Measurements from ENCODE around the gene TP53INP2. TPM values are rescaled to one million over a fixed set of nuclear protein-coding genes. Genes with fewer than 3 reads are reported as not detected.
A peak's percentile ranks its signal among the peaks of the same experiment; 100 is the strongest.

The TP53INP2 gene
- total and polyA plus RNA-seq, 2 of the 8 experiments (the other 6 are each of a cell fraction or from before 2014, with no cell fraction given): 2.4 to 4.8 TPM

DNA sequence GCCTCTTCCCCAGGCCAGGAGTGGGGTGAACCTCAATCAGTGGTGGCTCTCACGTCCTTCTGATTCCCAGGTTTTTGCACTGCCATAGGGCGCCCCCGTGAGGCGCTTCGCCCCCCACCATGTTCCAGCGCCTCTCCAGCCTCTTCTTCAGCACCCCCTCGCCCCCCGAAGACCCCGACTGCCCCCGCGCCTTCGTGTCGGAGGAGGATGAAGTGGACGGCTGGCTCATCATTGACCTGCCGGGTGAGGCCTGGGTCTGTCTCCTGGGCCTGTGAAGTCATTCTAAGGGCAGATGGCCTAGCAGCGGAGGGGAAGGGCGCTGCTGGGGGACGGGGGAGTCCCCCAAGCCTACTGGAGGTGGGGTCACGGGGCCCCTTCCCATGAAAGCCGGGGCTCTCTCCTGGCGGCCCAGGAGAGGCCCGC lies 4.5 kb downstream of the TP53INP2 start:
- CTCF ChIA-PET (ENCODE audit: partially characterized antibody): interaction anchor here (0.6 to 6.5 kb wide), 19 partner anchors 11 to 396 kb away, joined by 3 to 48 read pairs (median 4); partner anchors contain the start of gene PIGU
- no peak overlapping the region for H3K14ac ChIP-seq (ENCODE audit: insufficient read length)
- H3K23me2 ChIP-seq (ENCODE audit: low read depth, low read length): peaks cover 14% of the 10 kb centered on the region; the same call in 1 of the 2 replicates
- no peak overlapping the region for H2AFZ ChIP-seq (ENCODE audit: low read length)
- H3K4me3 ChIP-seq (ENCODE audit: extremely low read depth in 1 of 4, insufficient read depth in 2 of 4, low read depth in 3 of 4, low read length in 4 of 4): peak overlapping the region; percentile 58 to 92 (median 68)
- POLR2A ChIA-PET (ENCODE audit: partially characterized antibody): interaction anchor here (0.8 to 1.7 kb wide), 2 partner anchors 55 to 150 kb away, joined by 3 to 7 read pairs; partner anchors contain the start of gene MAP1LC3A
- H2BK20ac ChIP-seq (ENCODE audit: low read length): no peak overlapping the region
- peak overlapping the region; percentile 80 to 91 for H3K4me2 ChIP-seq (ENCODE audit: insufficient read depth in 1 of 2, low read depth in 2 of 2, low read length in 2 of 2)
- no peak overlapping the region for H2BK12ac ChIP-seq (ENCODE audit: low read depth, low read length)
- 0 out of 4 replicates have a peak, but pooled peaks of 1 of the 2 experiments have one; percentile 8 for TF ChIP-seq SIN3A (conservative IDR thresholded peaks at IDR 0.05 in 1 of 2, IDR thresholded peaks at IDR 0.05 in 1 of 2; ENCODE audit: low read depth in 1 of 2, low read length in 2 of 2)
- peak; percentile 63; the same call in 1 of the 2 replicates for TF ChIP-seq KDM5A (IDR thresholded peaks at IDR 0.05; ENCODE audit: low read length)
- peak; percentile 76 to 77 for TF ChIP-seq RAD21 (IDR thresholded peaks at IDR 0.05 in 1 of 2, conservative IDR thresholded peaks at IDR 0.05 in 1 of 2; ENCODE audit: low read depth in 2 of 2, low read length in 2 of 2)
- TF ChIP-seq, protein P1, sequence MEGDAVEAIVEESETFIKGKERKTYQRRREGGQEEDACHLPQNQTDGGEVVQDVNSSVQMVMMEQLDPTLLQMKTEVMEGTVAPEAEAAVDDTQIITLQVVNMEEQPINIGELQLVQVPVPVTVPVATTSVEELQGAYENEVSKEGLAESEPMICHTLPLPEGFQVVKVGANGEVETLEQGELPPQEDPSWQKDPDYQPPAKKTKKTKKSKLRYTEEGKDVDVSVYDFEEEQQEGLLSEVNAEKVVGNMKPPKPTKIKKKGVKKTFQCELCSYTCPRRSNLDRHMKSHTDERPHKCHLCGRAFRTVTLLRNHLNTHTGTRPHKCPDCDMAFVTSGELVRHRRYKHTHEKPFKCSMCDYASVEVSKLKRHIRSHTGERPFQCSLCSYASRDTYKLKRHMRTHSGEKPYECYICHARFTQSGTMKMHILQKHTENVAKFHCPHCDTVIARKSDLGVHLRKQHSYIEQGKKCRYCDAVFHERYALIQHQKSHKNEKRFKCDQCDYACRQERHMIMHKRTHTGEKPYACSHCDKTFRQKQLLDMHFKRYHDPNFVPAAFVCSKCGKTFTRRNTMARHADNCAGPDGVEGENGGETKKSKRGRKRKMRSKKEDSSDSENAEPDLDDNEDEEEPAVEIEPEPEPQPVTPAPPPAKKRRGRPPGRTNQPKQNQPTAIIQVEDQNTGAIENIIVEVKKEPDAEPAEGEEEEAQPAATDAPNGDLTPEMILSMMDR (IDR thresholded peaks at IDR 0.05; ENCODE audit: control extremely low read depth in 1 of 3, insufficient read depth in 1 of 3, low read depth in 1 of 3, low read length in 3 of 3): peak; percentile 54 to 67 (median 59)
- TF ChIP-seq, protein P2, sequence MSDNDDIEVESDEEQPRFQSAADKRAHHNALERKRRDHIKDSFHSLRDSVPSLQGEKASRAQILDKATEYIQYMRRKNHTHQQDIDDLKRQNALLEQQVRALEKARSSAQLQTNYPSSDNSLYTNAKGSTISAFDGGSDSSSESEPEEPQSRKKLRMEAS (IDR thresholded peaks at IDR 0.05): no peak
- TF ChIP-seq SP4 (IDR thresholded peaks at IDR 0.05; ENCODE audit: low read length): no peak
- no peak overlapping the region for H2BK5ac ChIP-seq (ENCODE audit: low read depth, low read length)
- H3K27ac ChIP-seq (ENCODE audit: low read depth, low read length): no peak overlapping the region
- peaks cover 9 to 30% (median 22%) of the 10 kb centered on the region in 4 experiments for H3K27me3 ChIP-seq (replicated peaks in 1 of 4; ENCODE audit: control insufficient read depth in 3 of 4, extremely low read depth in 1 of 4, insufficient read depth in 3 of 4, low read length in 3 of 4)
- H3K56ac ChIP-seq (replicated peaks; ENCODE audit: insufficient read length, low read depth, low read length): no peak overlapping the region
- no peak overlapping the region for H3K9ac ChIP-seq (replicated peaks in 1 of 4; ENCODE audit: extremely low read depth in 1 of 4, low read depth in 3 of 4, low read length in 3 of 4)
- no peak overlapping the region for H2AK5ac ChIP-seq (ENCODE audit: low read depth, low read length)
- peak in 1 of 2 experiments; percentile 82 for DNase-seq (ENCODE audit: low read depth in 1 of 2, low spot score in 2 of 2)
- H3K36me3 ChIP-seq (ENCODE audit: control insufficient read depth in 2 of 4, insufficient read depth in 4 of 4, low read length in 3 of 4): no peaks in the 10 kb centered on the region
- H3K79me2 ChIP-seq (ENCODE audit: control insufficient read depth in 1 of 2, insufficient read depth in 2 of 2, low read length in 2 of 2): no peaks in the 10 kb centered on the region
- peaks cover 0 to 9% (median 4%) of the 10 kb centered on the region in 4 experiments; a peak in 4 of 7 replicates for H3K4me1 ChIP-seq (replicated peaks in 1 of 4; ENCODE audit: control insufficient read depth in 3 of 4, insufficient read depth in 4 of 4, low read length in 3 of 4)
- no peak overlapping the region for H4K5ac ChIP-seq (ENCODE audit: insufficient read length, low read depth, low read length)
- no peak overlapping the region for H4K8ac ChIP-seq (ENCODE audit: extremely low read depth, insufficient read depth, low read length)
- no peak overlapping the region for H3K4ac ChIP-seq (replicated peaks; ENCODE audit: insufficient read length, low read depth, low read length)
- H3K9me3 ChIP-seq (ENCODE audit: insufficient read depth in 2 of 2, low read depth in 1 of 2, low read length in 1 of 2): no peaks in the 10 kb centered on the region
- no peak overlapping the region for H2BK120ac ChIP-seq (replicated peaks; ENCODE audit: low read depth, low read length)
- H4K20me1 ChIP-seq (replicated peaks in 1 of 2; ENCODE audit: control insufficient read depth in 1 of 2, insufficient read depth in 2 of 2, low read length in 2 of 2): peaks cover 2 to 8% of the 10 kb centered on the region in 2 experiments
- no peak overlapping the region for H2BK15ac ChIP-seq (ENCODE audit: low read length)
- no peaks in the 10 kb centered on the region for H3K79me1 ChIP-seq (ENCODE audit: low read depth, low read length)
- H4K91ac ChIP-seq (replicated peaks; ENCODE audit: insufficient read length, low read length): no peak overlapping the region
- no peak overlapping the region; the same call in 1 of the 2 replicates for H3K18ac ChIP-seq (ENCODE audit: extremely low read depth, low read length)
- 3% methylated on average over 14 of the region's 22 CpGs; no CpG with 5 or more reads in 1 of the 2 experiments for WGBS, 2 experiments (ENCODE audit: extremely low coverage in 1 of 2, insufficient coverage in 1 of 2, insufficient read length in 1 of 2, insufficient replicate concordance in 2 of 2, low coverage in 1 of 2, low lambda C conversion rate in 2 of 2, missing lambda C conversion rate in 1 of 2)
- no peak for FAIRE-seq
- H3K23ac ChIP-seq (ENCODE audit: insufficient read length): no peak overlapping the region
